Colonic mucosa (tissue), 4 donors: ENCODE data around the gene EEF1A2. TPM values are rescaled to one million over a fixed set of nuclear protein-coding genes. Genes with fewer than 3 reads are reported as not detected.

Source experiments
- DNase-seq: peaks from one replicate; pipeline ENCODE4 v3.0.0-alpha.2; 2020
- H3K27ac ChIP-seq: fragments of 200-600 bp; one replicate; pipeline ENCODE4 v1.8.0; 2021
- H3K27me3 ChIP-seq: fragments of 200-600 bp; one replicate; pipeline ENCODE4 v1.8.0; 2021
- H3K36me3 ChIP-seq: fragments of 200-600 bp; one replicate; pipeline ENCODE4 v1.8.0; 2021
- H3K4me1 ChIP-seq: fragments of 200-600 bp; one replicate; pipeline ENCODE4 v1.8.0; 2021; ENCODE audit warnings: mild to moderate bottlenecking
- H3K4me3 ChIP-seq: fragments of 200-600 bp; one replicate; pipeline ENCODE4 v1.8.0; 2021
- H3K9ac ChIP-seq, 2 donors: one replicate each; pipeline ENCODE4 v1.7.0; 2013; ENCODE audit warnings: control low read depth in 2 of 2, low read depth in 2 of 2, low read length in 2 of 2
- H3K9me3 ChIP-seq: fragments of 200-600 bp; one replicate; pipeline ENCODE4 v1.8.0; 2021
- CTCF ChIP-seq: fragments of 200-600 bp; IDR thresholded peaks from one replicate; pipeline ENCODE4 v1.8.0; 2022; ENCODE audit warnings: antibody characterized with exemption, mild to moderate bottlenecking
- intact Hi-C: fragments of 100-400 bp; cut with DNase I; formaldehyde crosslinking; loops from one replicate; pipeline ENCODE4 v1.14.1; 2022
- total RNA-seq, 2 donors: library from RNA; stranded (reverse); fragmentation: NEBNext Ultra II Directional in 1 of 2; extraction: Animal tissue kit (Norgen Biotek cat#: 25700) in 1 of 2; gene quantifications; one replicate each; pipeline ENCODE4 v1.2.1, GENCODE V29; 2021
- donor health status: healthy.
- donor health status: DM: no; HTN: no; CAD: no.
- donor health status: DM: no; HTN: no; CAD: no.

The EEF1A2 gene
- total RNA-seq, result 1 to 10 TPM; 1.5 to 3.2 TPM

GRCh38 chr20:63498960-63499337, at the start of gene EEF1A2:
Gene EEF1A2 (minus strand): TSS chr20:63499083. CDS start chr20:63497763, 1,320 bp downstream.
- Histone ChIP-seq H3K9ac (no peak within 1 kb of the TSS), H3K4me1 (peaks cover 3% of the 10 kb centered on the region), H3K27me3 (peaks cover 49% of the 10 kb centered on the region), H3K27ac (no peak within 1 kb of the TSS), H3K36me3 (no peaks in the 10 kb centered on the region), H3K4me3 (no peak within 1 kb of the TSS), H3K9me3 (no peaks in the 10 kb centered on the region)
- DNase-seq, result no peak
- intact Hi-C loops, result no loop called here
- TF ChIP-seq CTCF, result no peak

- Histone ChIP-seq H3K9ac (no peak overlapping the region), H3K9me3 (no peaks in the 10 kb centered on the region), H3K27ac (no peak overlapping the region), H3K4me1 (peaks cover 11% of the 10 kb centered on the region), H3K36me3 (no peaks in the 10 kb centered on the region), H3K4me3 (no peak overlapping the region), H3K27me3 (peaks cover 12% of the 10 kb centered on the region)
- TF ChIP-seq CTCF, result no peak
- intact Hi-C loops, result loop anchor here (10.0 kb wide), 1 partner anchor 316 kb away; the partner anchor contains the start of genes ABHD16B and TPD52L2
- DNase-seq, result no peak
These were observed 49.7 kb upstream of the EEF1A2 start for GRCh38 chr20:63548542-63548941.

GRCh38 chr20:63547725-63548480, 49.0 kb upstream of the EEF1A2 start, which contains the start of gene SRMS:
Gene SRMS (minus strand): TSS chr20:63547749. CDS start chr20:63547463, 286 bp downstream.
- intact Hi-C loops, result loop anchor here (10.0 kb wide), 1 partner anchor 317 kb away; the partner anchor contains the start of genes ABHD16B and TPD52L2
- DNase-seq, result no peak
- Histone ChIP-seq H3K27ac (no peak within 1 kb of the TSS), H3K4me3 (no peak within 1 kb of the TSS), H3K4me1 (peaks cover 11% of the 10 kb centered on the region), H3K36me3 (no peaks in the 10 kb centered on the region), H3K9me3 (no peaks in the 10 kb centered on the region), H3K27me3 (peaks cover 12% of the 10 kb centered on the region), H3K9ac (no peak within 1 kb of the TSS)
- TF ChIP-seq CTCF, result no peak

GRCh38 chr20:63546956-63547724, 48.3 kb upstream of the EEF1A2 start:
- TF ChIP-seq CTCF, result no peak
- no peak overlapping the region for H3K4me3 ChIP-seq
- H3K9ac ChIP-seq, result no peak overlapping the region
- peaks cover 12% of the 10 kb centered on the region for H3K27me3 ChIP-seq
- no peaks in the 10 kb centered on the region for H3K36me3 ChIP-seq
- H3K27ac ChIP-seq, result no peak overlapping the region
- intact Hi-C loops, result loop anchor here (10.0 kb wide), 1 partner anchor 318 kb away; the partner anchor contains the start of genes ABHD16B and TPD52L2
- peaks cover 11% of the 10 kb centered on the region for H3K4me1 ChIP-seq
- H3K9me3 ChIP-seq, result no peaks in the 10 kb centered on the region
- DNase-seq, result no peak

GRCh38 chr20:63546256-63546955, 47.5 kb upstream of the EEF1A2 start:
- no peak for TF ChIP-seq CTCF

More at GRCh38 chr20:63546256-63546955, 47.5 kb upstream of the EEF1A2 start:
- no peak overlapping the region for H3K4me3 ChIP-seq
- H3K36me3 ChIP-seq, result no peaks in the 10 kb centered on the region
- peaks cover 12% of the 10 kb centered on the region for H3K27me3 ChIP-seq
- H3K9ac ChIP-seq, result no peak overlapping the region
- H3K27ac ChIP-seq, result no peak overlapping the region
- DNase-seq, result no peak
- H3K4me1 ChIP-seq, result peaks cover 11% of the 10 kb centered on the region
- H3K9me3 ChIP-seq, result no peaks in the 10 kb centered on the region
- intact Hi-C loops, result loop anchor here (10.0 kb wide), 1 partner anchor 318 kb away; the partner anchor contains the start of genes ABHD16B and TPD52L2
